Islet of Langerhans (tissue), 1 donor: Measurements from ENCODE around the gene STIL.
"Not testable (repeated sequence)": the region's sequence is repeated elsewhere in the genome, so short reads cannot be mapped to it uniquely, and the experiment has no call there.

ENCODE experiments used
- FAIRE-seq: peaks from one replicate; lab custom pipeline; 2011; peaks lifted over from hg19 to GRCh38; lab: Jason Lieb, UNC

The STIL gene

DNA sequence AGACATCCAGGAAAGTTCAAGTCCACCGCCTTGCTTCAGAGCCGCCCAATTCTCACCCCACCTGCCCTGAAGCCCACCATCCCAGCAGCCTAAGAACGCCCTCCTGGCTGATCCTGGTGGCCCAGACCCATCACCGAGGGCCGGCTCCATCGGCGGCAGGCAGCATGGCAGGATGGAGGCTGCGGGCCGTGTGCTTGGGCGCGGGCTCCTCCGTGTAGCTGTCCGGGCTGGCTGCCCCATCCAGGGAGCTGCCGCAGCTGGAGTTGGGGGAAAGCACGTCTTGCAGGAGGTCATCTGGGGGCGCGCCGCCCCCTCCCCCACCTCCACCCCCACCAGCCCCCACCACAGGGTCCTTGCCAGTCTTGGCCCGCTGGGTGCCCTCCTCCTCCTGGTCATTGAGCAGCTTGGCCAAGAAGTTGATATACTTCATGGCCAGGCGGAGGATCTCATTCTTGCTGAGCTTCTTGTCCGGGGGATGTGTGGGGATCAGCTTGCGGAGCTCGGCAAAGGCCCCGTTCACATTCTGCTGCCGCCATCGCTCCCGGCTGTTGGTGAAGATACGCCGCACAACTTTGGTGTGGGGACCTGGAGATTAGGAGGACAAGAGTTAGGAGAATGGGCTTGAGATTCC lies 94.2 kb downstream of the STIL start:
- FAIRE-seq, result no peak

DNA sequence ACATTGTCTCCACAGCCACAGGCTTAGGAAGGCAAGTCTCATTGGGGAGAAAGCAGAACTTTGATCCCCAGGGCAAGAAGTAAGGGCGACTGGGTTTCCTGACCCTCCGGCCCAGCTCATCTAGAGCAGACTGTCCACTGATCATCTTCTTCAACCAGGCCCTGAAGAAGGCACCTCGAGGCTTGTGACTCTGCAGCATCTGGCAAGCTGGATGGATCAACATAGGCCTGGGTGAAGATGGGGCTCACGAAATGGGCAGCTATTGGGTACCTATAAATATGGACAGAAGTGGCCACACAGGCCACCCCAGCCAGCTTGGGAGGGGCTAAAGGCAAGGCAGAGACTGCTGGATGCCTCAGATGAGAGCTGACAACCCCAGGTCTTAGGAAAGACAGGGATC lies 94.9 kb downstream of the STIL start:
- FAIRE-seq, result no peak

DNA sequence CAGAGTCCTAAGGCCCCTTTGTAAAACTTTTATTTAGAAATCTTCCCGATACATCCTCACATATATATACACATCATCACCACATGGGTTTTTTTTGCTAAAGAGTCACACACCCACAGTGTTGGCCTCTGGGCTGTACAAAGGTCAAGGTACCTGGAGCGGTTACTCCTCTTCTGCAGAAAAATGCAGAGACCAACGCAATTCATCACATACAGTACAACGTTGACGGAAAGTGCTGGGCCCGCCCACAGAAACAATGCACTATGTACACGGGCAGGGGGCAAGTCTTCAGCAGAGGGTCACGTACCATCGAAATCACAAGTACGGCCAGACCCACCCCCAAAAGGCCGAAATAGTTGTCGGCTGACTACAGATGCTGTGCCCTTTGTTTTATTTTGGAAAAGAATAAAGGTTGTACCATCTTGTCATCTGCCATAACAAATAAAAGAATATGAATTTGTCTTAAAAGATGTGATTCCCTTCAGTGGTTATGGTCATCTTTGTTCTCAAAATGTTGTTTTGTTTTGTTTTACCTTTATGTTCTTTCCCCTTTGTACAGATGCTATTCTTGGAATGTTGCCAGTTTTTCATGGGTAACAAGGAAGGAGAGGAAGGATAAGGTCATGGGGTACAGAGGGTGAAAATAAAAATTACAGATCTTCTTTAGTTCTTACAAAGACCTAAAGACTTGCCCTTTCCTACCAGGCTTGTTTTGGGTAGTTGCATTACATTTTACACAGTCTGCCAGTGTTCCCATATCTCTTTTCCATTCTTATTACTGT lies 97.5 kb downstream of the STIL start:
- no peak for FAIRE-seq

DNA sequence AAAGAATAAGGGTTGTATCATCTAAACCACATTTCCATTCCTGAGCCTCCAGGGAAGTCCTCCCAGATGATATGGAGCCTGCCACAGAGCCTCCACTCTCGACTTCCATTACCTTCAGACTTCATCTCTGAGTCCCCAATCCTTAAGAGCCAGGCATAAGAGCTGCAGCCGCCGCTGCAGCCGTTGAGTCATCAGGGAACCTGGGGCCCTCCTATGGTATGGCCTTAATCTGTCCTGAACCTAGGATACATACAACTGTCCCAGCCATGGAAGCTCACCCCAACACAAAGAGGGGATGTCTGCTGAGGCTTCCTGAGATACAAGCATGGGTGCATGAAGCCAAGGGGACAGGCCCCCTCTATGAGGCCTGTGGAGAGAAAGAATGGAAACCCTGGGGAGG lies 98.2 kb downstream of the STIL start:
- FAIRE-seq, result no peak

DNA sequence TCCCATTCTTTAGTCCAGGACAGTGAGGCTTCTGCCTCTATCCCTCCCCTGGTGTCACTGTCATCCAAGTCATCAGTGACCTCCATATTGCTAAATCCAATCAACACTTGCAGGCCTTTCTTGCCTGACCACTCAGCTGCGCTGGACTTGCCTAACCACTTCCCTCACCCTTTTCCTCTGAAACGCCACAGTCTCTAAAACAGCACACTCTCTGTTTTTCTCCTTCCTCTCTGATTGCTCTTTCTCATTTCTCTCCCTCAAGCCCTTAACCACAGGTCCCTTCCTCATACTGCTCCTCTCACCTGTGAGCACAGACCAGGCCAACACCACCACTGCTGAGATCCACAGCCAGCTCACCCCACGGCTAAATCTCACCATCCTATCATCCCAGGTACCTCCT lies 99.4 kb downstream of the STIL start:
- FAIRE-seq, result no peak

DNA sequence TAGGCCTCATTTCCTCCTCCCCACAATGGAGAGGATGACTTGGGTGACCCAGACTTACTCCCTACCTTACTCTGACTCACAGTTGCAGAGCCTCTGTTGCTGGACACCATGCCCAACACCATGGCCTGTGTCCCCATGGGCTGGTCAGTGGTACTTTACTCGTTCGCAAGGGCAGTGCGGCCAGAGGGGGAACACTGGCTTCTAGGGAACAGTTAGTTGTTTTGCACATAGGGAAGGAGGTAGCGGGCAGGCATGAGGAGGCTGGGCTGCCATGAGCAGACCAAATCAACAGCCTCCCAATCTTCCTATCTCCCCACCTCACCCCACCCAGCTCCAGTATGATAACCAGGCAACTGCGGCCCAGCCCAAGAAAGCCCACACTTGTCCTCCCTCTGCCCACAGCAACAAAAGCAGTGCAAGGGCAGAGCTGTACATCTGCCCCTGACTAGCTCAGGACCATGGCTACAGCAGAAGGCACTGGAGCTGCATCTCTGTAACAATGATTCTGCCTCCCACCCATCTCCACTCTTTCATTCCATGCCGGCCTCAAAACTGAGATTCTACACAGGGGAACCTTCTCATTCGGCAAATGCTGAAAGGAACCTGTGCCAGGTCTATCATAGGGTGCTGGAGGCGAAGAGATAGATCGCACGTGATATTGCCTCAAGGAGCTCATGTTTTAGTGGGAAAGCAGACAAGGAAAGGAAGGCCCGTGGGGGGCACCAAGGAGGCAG lies 100.5 kb downstream of the STIL start:
- no peak for FAIRE-seq

DNA sequence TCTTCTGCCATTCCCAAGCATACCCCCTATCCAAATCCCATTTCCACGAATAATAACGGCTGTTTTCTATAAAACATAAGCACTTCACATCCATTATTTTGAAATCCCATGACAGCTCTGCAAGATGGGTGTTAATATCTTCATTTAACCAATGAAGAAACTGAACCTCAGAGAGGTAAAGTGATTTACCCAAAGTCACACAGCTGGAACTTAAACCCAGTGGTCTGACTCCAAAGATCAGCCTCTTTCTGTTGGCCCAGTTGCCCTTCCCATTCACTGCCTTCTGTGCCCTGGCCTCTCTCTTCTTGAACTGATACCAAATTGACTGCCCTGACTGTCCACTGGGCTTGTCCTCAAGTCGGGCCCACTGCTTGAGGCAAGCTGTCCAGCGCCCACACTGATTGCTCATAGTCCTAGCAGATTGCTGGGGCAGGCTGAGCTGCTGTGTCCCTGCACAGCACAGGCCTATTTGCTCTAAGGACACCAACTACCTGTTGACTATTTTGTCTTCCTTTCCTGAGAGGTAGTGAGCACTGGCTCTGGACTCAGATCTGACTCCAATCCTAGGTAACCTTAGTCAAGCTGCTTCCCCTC lies 101.2 kb downstream of the STIL start:
- FAIRE-seq, result no peak

DNA sequence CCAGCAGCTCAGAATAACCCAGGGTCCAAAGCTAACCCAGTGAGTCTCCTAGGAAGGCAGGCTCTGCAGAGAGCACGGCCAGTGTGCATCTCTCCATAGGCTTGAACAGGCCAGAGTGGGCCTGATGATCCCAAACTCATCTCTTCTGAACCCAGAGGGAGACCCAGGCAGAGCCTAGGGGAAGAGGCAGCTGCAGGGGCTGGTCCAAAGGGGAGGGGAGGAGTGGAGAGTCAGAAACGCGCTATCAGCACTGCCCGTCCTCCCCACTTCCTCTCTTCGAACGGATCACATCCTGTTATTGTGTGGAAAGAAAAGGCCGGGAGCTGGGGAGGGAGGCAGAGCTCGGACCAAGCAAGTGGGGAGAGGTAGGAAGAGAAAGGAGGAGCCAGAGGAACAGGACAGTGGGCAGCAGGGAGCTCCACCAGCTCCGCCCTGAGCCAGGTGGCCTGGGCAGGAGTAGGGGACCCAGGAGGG lies 102.1 kb downstream of the STIL start:
- FAIRE-seq, result no peak

DNA sequence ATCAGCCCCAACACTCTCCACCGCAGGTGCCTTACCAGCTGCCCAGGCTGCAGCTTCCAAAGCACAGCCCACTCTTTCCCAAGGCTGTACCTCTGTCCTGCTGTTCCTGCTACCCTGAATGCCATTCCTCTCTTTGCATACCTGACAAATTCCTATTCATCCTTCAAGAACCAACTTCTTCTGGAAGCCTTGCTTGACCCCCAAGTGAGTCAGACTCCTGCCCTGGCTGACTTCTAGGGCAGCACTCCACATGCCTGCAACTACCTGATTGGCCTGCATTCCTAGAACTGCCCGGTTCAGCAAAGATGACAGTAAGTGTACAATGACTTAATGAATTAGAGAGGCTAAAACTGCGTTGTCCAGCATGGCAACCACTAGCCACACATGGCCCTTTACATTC lies 103.3 kb downstream of the STIL start:
- FAIRE-seq, result no peak

DNA sequence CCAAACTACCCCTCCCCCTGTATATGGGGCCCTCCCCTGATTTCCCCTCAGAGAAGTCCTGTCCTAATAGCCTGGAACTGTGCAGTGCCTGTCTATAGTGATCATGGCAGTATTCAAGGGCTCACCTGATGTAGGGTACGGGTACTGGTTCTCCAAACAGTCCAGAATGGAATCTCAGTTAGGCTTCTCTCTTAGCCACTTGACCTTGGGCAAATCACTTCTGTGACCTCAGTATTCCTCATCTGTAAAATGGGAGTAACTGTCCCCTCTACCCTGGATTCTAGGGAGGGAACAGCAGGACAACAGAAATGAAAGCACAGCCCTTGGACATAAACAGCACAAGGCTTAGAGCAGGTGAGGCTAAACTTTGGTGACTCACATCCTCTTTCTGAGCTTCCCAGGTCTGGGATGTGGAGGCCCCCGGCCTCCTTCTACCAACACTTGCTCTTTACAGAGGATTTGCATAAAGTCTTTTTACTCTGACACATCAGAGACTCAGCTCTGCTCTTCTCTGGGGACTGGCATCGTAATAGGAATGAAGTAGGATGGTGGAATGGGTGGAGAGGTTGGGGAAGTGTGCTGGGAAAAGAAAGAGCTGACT lies 104.1 kb downstream of the STIL start:
- no peak for FAIRE-seq

DNA sequence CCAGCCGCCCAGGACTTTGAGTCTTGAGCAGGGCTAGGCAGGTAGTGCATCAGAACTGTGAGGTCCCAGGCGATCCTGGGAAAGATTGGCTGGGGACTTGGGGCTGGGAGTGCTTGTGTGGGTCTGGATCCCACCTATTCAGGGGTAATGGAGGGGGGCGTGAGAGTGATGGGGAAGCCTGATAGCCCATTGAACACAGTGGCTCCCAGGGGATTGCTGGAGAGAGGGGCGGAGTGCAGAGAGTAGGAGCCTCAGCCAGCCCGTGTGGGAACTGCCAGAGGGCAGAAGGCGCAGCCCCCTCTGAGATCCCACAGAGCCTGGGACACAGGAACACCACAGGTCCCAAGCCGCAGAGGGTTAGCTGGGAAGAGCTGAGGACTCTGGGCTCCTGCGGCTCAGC lies 104.9 kb downstream of the STIL start:
- FAIRE-seq, result no peak

DNA sequence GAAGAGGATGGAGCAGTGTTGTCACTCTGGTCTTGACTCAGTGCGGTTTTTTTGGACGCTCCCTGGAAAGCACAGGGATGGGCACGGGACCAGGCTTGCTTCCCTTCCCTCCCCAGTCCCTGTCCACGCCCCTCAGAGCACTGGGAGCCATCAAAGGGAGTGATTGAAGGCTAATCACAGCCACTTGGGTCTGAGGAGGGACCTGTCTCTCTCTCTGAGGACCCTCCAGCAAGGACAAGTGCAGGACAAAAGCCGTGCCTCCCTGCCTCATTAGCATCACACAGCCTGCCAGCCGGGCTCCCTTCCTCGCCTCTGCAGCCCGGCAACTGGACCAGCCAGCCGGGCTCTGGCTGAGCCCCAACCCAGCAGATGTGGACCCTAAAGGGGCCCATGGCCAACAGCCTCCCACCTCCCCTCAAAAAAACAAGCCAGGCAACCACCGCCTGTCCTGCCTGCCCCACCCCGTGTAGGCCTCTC lies 105.5 kb downstream of the STIL start:
- FAIRE-seq, result no peak

DNA sequence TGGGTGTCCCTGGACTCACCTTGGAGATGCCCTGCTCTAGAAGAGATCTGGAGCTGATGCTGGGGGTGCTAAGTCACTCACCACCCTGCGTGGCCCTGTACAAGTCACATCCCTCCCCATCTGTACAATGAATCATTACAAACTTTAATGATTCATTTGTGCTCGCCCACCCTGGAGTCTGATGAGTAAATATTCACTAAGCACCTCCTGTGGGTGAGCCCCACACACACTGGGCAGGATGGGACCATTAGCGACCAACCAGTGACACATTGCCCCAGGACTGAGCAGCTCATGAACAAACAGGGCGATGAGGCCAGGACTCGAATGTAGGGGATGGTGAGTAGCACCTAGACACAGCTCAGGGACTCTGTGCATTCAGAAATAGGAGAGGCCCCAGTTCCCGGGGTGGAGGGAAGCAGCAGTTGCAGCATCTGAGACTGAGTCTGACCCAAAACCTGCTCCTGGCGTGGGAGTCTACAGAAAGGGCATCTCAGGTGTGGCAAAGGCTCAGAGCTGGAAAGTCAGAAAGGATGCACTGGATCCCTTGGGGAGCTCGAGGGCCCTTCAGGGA lies 106.1 kb downstream of the STIL start:
- FAIRE-seq, result no peak

DNA sequence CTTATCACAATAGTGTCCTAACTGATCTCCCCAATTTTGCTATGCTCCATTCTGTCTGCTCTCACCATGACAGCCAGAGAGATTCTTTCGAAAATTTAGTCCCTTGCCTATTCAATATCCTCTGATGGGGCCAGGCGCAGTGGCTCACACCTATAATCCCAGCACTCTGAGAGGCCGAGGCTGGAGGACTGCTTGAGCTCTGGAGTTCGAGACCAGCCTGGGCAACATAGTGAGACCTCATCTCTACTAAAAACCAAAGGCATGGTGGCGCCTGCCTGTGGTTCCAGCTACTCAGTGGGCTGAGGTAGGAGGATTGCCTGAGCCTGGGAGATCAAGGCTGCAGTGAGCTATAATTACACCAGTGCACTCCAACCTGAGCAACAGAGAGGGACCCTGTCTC lies 108.0 kb downstream of the STIL start:
- no peak for FAIRE-seq

DNA sequence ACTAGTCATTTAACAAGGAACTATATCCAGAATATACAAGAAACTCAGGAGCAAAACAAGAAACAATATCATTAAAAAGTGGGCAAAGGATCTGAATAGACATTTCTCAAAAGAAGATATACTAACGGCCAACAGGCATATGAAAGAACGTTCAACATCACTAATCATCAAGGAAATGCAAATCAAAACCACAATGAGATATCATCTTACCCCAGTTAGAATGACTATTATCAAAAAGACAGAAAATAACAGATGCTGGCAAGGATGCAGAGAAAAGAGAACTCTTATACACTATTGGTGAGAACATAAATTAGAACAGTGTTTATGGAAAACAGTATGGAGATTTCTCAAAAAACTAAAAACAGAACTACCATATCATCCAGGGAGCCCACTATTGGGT lies 110.4 kb downstream of the STIL start:
- FAIRE-seq, result not testable (repeated sequence)

DNA sequence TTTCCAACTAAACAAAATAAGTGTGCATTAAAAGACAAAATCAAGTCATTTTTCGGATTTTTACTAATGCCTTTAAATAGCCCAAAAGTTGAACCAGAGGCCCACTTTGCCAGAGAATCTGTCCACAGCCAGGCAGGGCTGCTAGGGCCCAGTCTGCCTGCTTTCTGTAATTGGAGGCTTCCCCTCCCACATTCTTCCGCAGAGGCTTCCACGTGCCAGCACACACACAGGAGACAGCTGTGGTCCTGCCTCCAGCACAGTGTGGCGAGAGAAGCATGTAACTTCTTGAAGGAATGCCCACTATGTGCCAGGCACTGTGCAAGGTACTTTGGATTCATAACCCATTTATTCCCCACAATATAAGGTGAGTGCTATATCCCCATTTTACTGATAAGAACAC lies 112.8 kb downstream of the STIL start:
- no peak for FAIRE-seq
